ENCODE results near the gene FAR1. TPM values are rescaled to one million over a fixed set of nuclear protein-coding genes. Genes with fewer than 3 reads are reported as not detected.

The FAR1 gene
- polyA plus RNA-seq, 1 of the 3 experiments (the other 2 are of a cell fraction) = 29.0 TPM

GRCh38 chr11:13679768-13680167 lies 11.3 kb downstream of the FAR1 start:
- Histone ChIP-seq H4K20me1 (ENCODE audit: insufficient read depth) (peaks cover 89% of the 10 kb centered on the region), H3F3A (replicated peaks; ENCODE audit: insufficient read depth) (peaks cover 13% of the 10 kb centered on the region), H3K9me2 (no peaks in the 10 kb centered on the region), H3K36me3 (replicated peaks in 1 of 2; ENCODE audit: control insufficient read depth in 1 of 2, insufficient read depth in 2 of 2, low read length in 1 of 2) (peaks cover 0 to 12% of the 10 kb centered on the region in 2 experiments), H3K9ac (no peak overlapping the region), H3K4me2 (no peak overlapping the region), H3K4me3 (ENCODE audit: low read depth in 2 of 2, low read length in 1 of 2) (no peak overlapping the region), H2AFZ (ENCODE audit: low read depth) (no peak overlapping the region), H3K4me1 (ENCODE audit: control insufficient read depth in 1 of 2, insufficient read depth in 2 of 2, low read depth in 1 of 2, low read length in 1 of 2) (peaks cover 14 to 21% of the 10 kb centered on the region in 2 experiments; a peak in 3 of 4 replicates), H3K27ac (ENCODE audit: low read depth in 2 of 2, low read length in 1 of 2) (no peak overlapping the region), H3K79me2 (ENCODE audit: insufficient read depth) (peaks cover 100% of the 10 kb centered on the region), H3K9me3 (no peaks in the 10 kb centered on the region), H3K27me3 (ENCODE audit: insufficient read depth) (no peaks in the 10 kb centered on the region)
- ChIA-PET CTCF (no interaction called here), POLR2A (no interaction called here)
- TF ChIP-seq IRF3 (IDR thresholded peaks at IDR 0.05; ENCODE audit: low read depth, low read length) (no peak), MEF2A (IDR thresholded peaks at IDR 0.05; ENCODE audit: borderline replicate concordance, low read depth) (no peak), TAF1 (IDR thresholded peaks at IDR 0.05; ENCODE audit: borderline replicate concordance, low read depth, low read length) (no peak)
- WGBS (ENCODE audit: low lambda C conversion rate) = 100% methylated on average over 2 of the region's 2 CpGs
- DNase-seq = no peak

- Histone ChIP-seq H3K9me3 (no peaks in the 10 kb centered on the region), H3K9ac (no peak overlapping the region), H4K20me1 (ENCODE audit: insufficient read depth) (peaks cover 89% of the 10 kb centered on the region), H3F3A (replicated peaks; ENCODE audit: insufficient read depth) (peaks cover 15% of the 10 kb centered on the region), H3K9me2 (no peaks in the 10 kb centered on the region), H3K36me3 (replicated peaks in 1 of 2; ENCODE audit: control insufficient read depth in 1 of 2, insufficient read depth in 2 of 2, low read length in 1 of 2) (peaks cover 0 to 18% of the 10 kb centered on the region in 2 experiments), H3K27ac (ENCODE audit: low read depth in 2 of 2, low read length in 1 of 2) (no peak overlapping the region), H3K4me1 (ENCODE audit: control insufficient read depth in 1 of 2, insufficient read depth in 2 of 2, low read depth in 1 of 2, low read length in 1 of 2) (peaks cover 8 to 18% of the 10 kb centered on the region in 2 experiments; a peak in 3 of 4 replicates), H2AFZ (ENCODE audit: low read depth) (no peak overlapping the region), H3K79me2 (ENCODE audit: insufficient read depth) (peaks cover 100% of the 10 kb centered on the region), H3K4me2 (no peak overlapping the region), H3K27me3 (ENCODE audit: insufficient read depth) (no peaks in the 10 kb centered on the region), H3K4me3 (ENCODE audit: low read depth in 2 of 2, low read length in 1 of 2) (no peak overlapping the region)
- POLR2A ChIA-PET = no interaction called here
- CTCF ChIA-PET = interaction anchor here (1.6 kb wide), 1 partner anchor 13 kb away, joined by 4 read pairs; no protein-coding TSS in a partner anchor
- 92% methylated on average over 4 of the region's 4 CpGs for WGBS (ENCODE audit: low lambda C conversion rate)
- TF ChIP-seq TAF1 (IDR thresholded peaks at IDR 0.05; ENCODE audit: borderline replicate concordance, low read depth, low read length) (no peak), ELF1 (IDR thresholded peaks at IDR 0.05) (no peak), GATA2 (CRISPR knock-in tag; IDR thresholded peaks at IDR 0.05) (no peak), EZH2phosphoT487 (IDR thresholded peaks at IDR 0.05; ENCODE audit: borderline replicate concordance, low read depth) (no peak), RXRA (IDR thresholded peaks at IDR 0.05; ENCODE audit: borderline replicate concordance, low read depth) (no peak), USF1 (IDR thresholded peaks at IDR 0.05; ENCODE audit: borderline replicate concordance, low read depth) (no peak), FOSL2 (IDR thresholded peaks at IDR 0.05; ENCODE audit: borderline replicate concordance, low read depth) (no peak), MAX (IDR thresholded peaks at IDR 0.05; ENCODE audit: low read depth) (no peak), MXI1 (IDR thresholded peaks at IDR 0.05; ENCODE audit: low read depth, low read length) (no peak), POLR2AphosphoS5 (IDR thresholded peaks at IDR 0.05; ENCODE audit: low read depth, low read length) (no peak), RCOR1 (IDR thresholded peaks at IDR 0.05; ENCODE audit: low read length) (no peak), NRF1 (IDR thresholded peaks at IDR 0.05; ENCODE audit: low read depth, low read length) (no peak)
- DNase-seq = no peak
These were observed 12.2 kb downstream of the FAR1 start for GRCh38 chr11:13680501-13681264.

Data from SK-N-SH (cell line).